ENCODE measurements around the gene FAM20A.

The FAM20A gene

DNA sequence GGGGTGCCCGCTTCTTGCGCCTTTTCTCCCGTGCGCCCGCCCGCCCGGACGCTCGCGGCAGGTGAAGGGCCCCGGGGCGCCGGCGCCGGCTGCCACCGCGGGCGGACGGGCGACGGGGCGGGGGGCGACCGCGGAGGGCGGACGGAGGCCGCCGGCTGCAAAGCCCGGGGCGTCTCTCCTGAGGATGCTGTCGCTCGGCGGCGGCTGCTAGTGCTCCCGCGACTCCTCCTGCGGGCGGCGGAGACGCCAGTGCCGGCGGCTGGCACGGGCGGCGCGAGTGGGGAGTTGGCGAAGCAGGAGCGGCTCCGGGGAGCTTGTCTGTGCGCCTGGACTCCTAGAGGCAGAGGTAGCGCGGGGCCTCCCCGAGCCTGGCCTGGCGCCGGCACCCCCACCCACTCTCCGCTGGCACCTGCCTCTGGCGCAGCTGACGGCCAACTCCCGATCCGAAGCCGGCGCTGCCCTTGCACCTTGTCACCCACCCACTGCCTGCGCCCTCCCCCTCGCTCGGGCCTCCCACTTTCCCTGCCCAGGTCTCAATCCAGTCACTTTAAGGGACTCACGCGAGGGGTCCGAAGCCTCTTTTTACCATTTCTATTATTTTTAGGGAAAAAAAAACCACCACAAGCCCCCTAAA is at the start of gene FAM20A:
TSS of gene FAM20A (minus strand) at position 437 of the 634 bp plus-strand sequence. CDS start 701 bp downstream, outside the sequence.
- Histone ChIP-seq H3K4me1 (peaks cover 0 to 39% (median 0%) of the 10 kb centered on the region in 10 experiments; a peak in 6 of 20 replicates), H3K27ac (peak within 1 kb of the TSS in 2 of 11 experiments; percentile 2 to 30; a peak in 2 of 22 replicates), H3K27me3 (peaks cover 19 to 31% (median 26%) of the 10 kb centered on the region in 11 experiments), H3K4me3 (peak within 1 kb of the TSS in 4 of 10 experiments; percentile 9 to 40 (median 18); a peak in 3 of 20 replicates), H3K9ac (peak within 1 kb of the TSS in 1 of 11 experiments; percentile 34; a peak in 1 of 22 replicates), H3K9me3 (replicated peaks in 1 of 11) (peaks cover 18 to 23% (median 19%) of the 10 kb centered on the region in 11 experiments), H4K20me1 (no peaks in the 10 kb centered on the region), H3K4me2 (peak within 1 kb of the TSS in 3 of 11 experiments; percentile 40 to 49 (median 41); a peak in 6 of 22 replicates), H3K36me3 (no peaks in the 10 kb centered on the region)
- no peak for TF ChIP-seq Cebpa-rat (IDR thresholded peaks at IDR 0.05)

DNA sequence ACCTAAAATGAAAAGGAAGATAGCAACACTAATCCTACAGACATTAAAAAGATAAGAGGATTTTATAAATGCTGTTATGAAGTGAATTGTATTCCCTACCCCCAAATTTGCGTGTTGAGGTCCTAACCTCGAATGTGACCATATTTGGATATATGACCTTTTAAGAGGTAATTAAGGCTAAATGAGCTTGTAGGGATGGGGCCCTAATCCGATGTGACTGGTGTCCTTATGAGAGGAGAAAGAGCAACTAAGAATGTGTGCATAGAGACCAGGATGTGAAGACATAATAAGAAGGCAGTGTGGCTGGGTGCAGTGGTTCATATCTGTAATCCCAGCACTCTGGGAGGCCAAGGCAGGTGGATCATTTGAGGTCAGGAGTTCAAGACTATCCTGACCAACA is 48.2 kb upstream of the FAM20A start:
- Histone ChIP-seq H3K9me3 (replicated peaks in 1 of 11) (peaks cover 0 to 13% (median 5%) of the 10 kb centered on the region in 11 experiments; a peak in 13 of 22 replicates), H3K4me3 (no peak overlapping the region), H3K9ac (no peak overlapping the region), H4K20me1 (no peaks in the 10 kb centered on the region), H3K4me2 (no peak overlapping the region), H3K27me3 (no peaks in the 10 kb centered on the region), H3K36me3 (no peaks in the 10 kb centered on the region), H3K27ac (no peak overlapping the region), H3K4me1 (no peaks in the 10 kb centered on the region)
- TF ChIP-seq Cebpa-rat (IDR thresholded peaks at IDR 0.05): no peak

- no peak overlapping the region for H3K9ac ChIP-seq
- no peak for TF ChIP-seq Cebpa-rat (IDR thresholded peaks at IDR 0.05)
- no peaks in the 10 kb centered on the region for H3K4me1 ChIP-seq
Measured at GRCh38 chr17:68646626-68647526, 45.7 kb upstream of the FAM20A start.

GRCh38 chr17:68642118-68642412 is 40.9 kb upstream of the FAM20A start:
- no peaks in the 10 kb centered on the region for H3K36me3 ChIP-seq

More at GRCh38 chr17:68646626-68647526, 45.7 kb upstream of the FAM20A start:
- no peak overlapping the region for H3K4me2 ChIP-seq
- H3K9me3 ChIP-seq (replicated peaks in 1 of 11): peaks cover 0 to 13% (median 5%) of the 10 kb centered on the region in 11 experiments; a peak in 13 of 22 replicates
- no peak overlapping the region for H3K27ac ChIP-seq
- H4K20me1 ChIP-seq: no peaks in the 10 kb centered on the region
- H3K4me3 ChIP-seq: no peak overlapping the region
- H3K36me3 ChIP-seq: no peaks in the 10 kb centered on the region
- H3K27me3 ChIP-seq: no peaks in the 10 kb centered on the region

GRCh38 chr17:68641276-68642117 is 40.3 kb upstream of the FAM20A start:
- no peak for TF ChIP-seq Cebpa-rat (IDR thresholded peaks at IDR 0.05)
- Histone ChIP-seq H3K9me3 (replicated peaks in 1 of 11) (peaks cover 8 to 15% (median 12%) of the 10 kb centered on the region in 11 experiments; a peak in 17 of 22 replicates), H3K27ac (no peak overlapping the region), H3K27me3 (no peaks in the 10 kb centered on the region), H3K4me2 (no peak overlapping the region), H3K9ac (no peak overlapping the region), H3K4me3 (no peak overlapping the region), H3K36me3 (no peaks in the 10 kb centered on the region), H3K4me1 (no peaks in the 10 kb centered on the region), H4K20me1 (no peaks in the 10 kb centered on the region)

More at GRCh38 chr17:68642118-68642412, 40.9 kb upstream of the FAM20A start:
- no peak overlapping the region for H3K27ac ChIP-seq
- no peak overlapping the region for H3K4me3 ChIP-seq
- no peaks in the 10 kb centered on the region for H3K27me3 ChIP-seq
- no peak overlapping the region for H3K4me2 ChIP-seq
- no peaks in the 10 kb centered on the region for H3K4me1 ChIP-seq
- no peak overlapping the region for H3K9ac ChIP-seq
- H4K20me1 ChIP-seq: no peaks in the 10 kb centered on the region
- TF ChIP-seq Cebpa-rat (IDR thresholded peaks at IDR 0.05): no peak
- H3K9me3 ChIP-seq (replicated peaks in 1 of 11): peaks cover 8 to 14% (median 12%) of the 10 kb centered on the region in 11 experiments; a peak in 17 of 22 replicates

GRCh38 chr17:68640242-68640989 is 39.2 kb upstream of the FAM20A start:
- Histone ChIP-seq H3K36me3 (no peaks in the 10 kb centered on the region), H3K4me2 (no peak overlapping the region), H3K9me3 (replicated peaks in 1 of 11) (peaks cover 8 to 15% (median 12%) of the 10 kb centered on the region in 11 experiments; a peak in 17 of 22 replicates), H4K20me1 (no peaks in the 10 kb centered on the region), H3K27me3 (no peaks in the 10 kb centered on the region), H3K27ac (no peak overlapping the region), H3K4me3 (no peak overlapping the region), H3K4me1 (no peaks in the 10 kb centered on the region), H3K9ac (no peak overlapping the region)
- no peak for TF ChIP-seq Cebpa-rat (IDR thresholded peaks at IDR 0.05)

GRCh38 chr17:68634345-68634876 is 33.2 kb upstream of the FAM20A start:
- Histone ChIP-seq H3K27ac (no peak overlapping the region), H3K4me1 (no peaks in the 10 kb centered on the region), H3K9me3 (replicated peaks in 1 of 11) (peaks cover 8 to 28% (median 12%) of the 10 kb centered on the region in 11 experiments; a peak in 17 of 22 replicates), H3K27me3 (no peaks in the 10 kb centered on the region), H4K20me1 (no peaks in the 10 kb centered on the region), H3K4me3 (no peak overlapping the region), H3K9ac (no peak overlapping the region), H3K4me2 (no peak overlapping the region), H3K36me3 (no peaks in the 10 kb centered on the region)
- TF ChIP-seq Cebpa-rat (IDR thresholded peaks at IDR 0.05): no peak

DNA sequence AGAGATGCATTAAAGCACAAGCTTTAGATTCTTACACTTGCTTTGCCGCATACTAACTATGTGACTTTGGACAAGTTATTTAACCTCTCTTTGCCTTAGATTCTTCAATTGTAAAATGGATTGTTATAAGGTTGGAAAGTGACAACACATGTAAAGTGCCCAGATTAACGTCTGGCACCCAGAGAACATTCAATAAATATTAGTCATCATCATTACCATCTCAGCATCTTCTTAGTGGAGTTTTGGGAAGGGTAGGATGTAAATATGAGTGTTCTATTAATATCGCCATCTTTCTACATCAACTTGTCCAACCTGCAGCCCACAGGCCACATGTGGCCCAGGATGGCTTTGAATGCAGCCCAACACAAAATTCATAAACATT is 27.4 kb upstream of the FAM20A start:
- H3K27me3 ChIP-seq: no peaks in the 10 kb centered on the region
- no peak overlapping the region for H3K9ac ChIP-seq
- H3K4me2 ChIP-seq: no peak overlapping the region
- no peak for TF ChIP-seq Cebpa-rat (IDR thresholded peaks at IDR 0.05)
- H3K36me3 ChIP-seq: no peaks in the 10 kb centered on the region
- peaks cover 0 to 7% (median 0%) of the 10 kb centered on the region in 11 experiments; a peak in 3 of 22 replicates for H3K9me3 ChIP-seq (replicated peaks in 1 of 11)
- H3K4me3 ChIP-seq: no peak overlapping the region
- H4K20me1 ChIP-seq: no peaks in the 10 kb centered on the region
- no peak overlapping the region for H3K27ac ChIP-seq
- no peaks in the 10 kb centered on the region for H3K4me1 ChIP-seq

All from BLaER1 treated with 17β-estradiol and CSF1 and Interleukin-3, amounts not matched to agents 10 nM and 100 nM (cell line).